Epithelial cell of alveolus of lung (primary cell): ENCODE results near the gene PDRG1. TPM values are rescaled to one million over a fixed set of nuclear protein-coding genes. Genes with fewer than 3 reads are reported as not detected.

Experiments used
- total RNA-seq: library from RNA; depleted of rRNA; stranded (reverse); fragments of >200 nt; gene quantifications from 2 replicates; pipeline ENCODE4 v1.2.1, GENCODE V29; 2015

Gene PDRG1
- total RNA-seq = 6.6 and 13.5 TPM in 2 replicates

GRCh38 chr20:31951530-31952453, at the start of gene PDRG1:
PDRG1 (minus strand) TSS chr20:31952046; CDS start chr20:31951961, 85 bp downstream.

GRCh38 chr20:31967830-31968249, 16.0 kb upstream of the PDRG1 start, which contains the start of gene XKR7:
XKR7 (plus strand) TSS chr20:31968151; CDS start chr20:31968176, 25 bp downstream.

Other genes starting within 250 kb of the PDRG1 start
- 47.7 and 89.9 TPM in 2 replicates for gene BCL2L1, start 229.2 kb downstream of the PDRG1 start, total RNA-seq
- 35.1 and 61.2 TPM in 2 replicates for gene TPX2, start 212.8 kb downstream of the PDRG1 start, total RNA-seq
- gene MYLK2, start 132.7 kb downstream of the PDRG1 start, total RNA-seq = 0.26 and 0.72 TPM in 2 replicates
- 1.7 TPM in 1 of 2 replicates, not detected in the other for gene FOXS1, start 106.4 kb downstream of the PDRG1 start, total RNA-seq
- 0.13 TPM in 1 of 2 replicates, not detected in the other for gene DUSP15, start 81.5 kb downstream of the PDRG1 start, total RNA-seq
- gene TTLL9, start 81.4 kb downstream of the PDRG1 start, total RNA-seq = not detected in 2 replicates
- not detected in 2 replicates for gene XKR7, start 16.1 kb upstream of the PDRG1 start, total RNA-seq
- gene CCM2L, start 58.4 kb upstream of the PDRG1 start, total RNA-seq = 0.13 TPM in 1 of 2 replicates, not detected in the other
- gene HCK, start 100.2 kb upstream of the PDRG1 start, total RNA-seq = not detected in 2 replicates
- 33.7 and 46.9 TPM in 2 replicates for gene TM9SF4, start 157.7 kb upstream of the PDRG1 start, total RNA-seq